ENCODE data around the gene L1CAM.

L1CAM gene

GRCh38 chrX:153825042-153825441 is 60.9 kb downstream of the L1CAM start:
- no peak overlapping the region for H3K27ac ChIP-seq
- no peaks in the 10 kb centered on the region for H3K9me3 ChIP-seq (ENCODE audit: control insufficient read depth, low read length)
- no peak for TF ChIP-seq CTCF (IDR thresholded peaks at IDR 0.05)
- no peak overlapping the region for H3K4me3 ChIP-seq (ENCODE audit: low read depth, low read length)
- H3K79me2 ChIP-seq: no peaks in the 10 kb centered on the region
- no peak overlapping the region for H2AFZ ChIP-seq
- H3K4me1 ChIP-seq: no peaks in the 10 kb centered on the region
- no peak overlapping the region for H3K9ac ChIP-seq
- no peaks in the 10 kb centered on the region for H3K27me3 ChIP-seq (ENCODE audit: control insufficient read depth, insufficient read depth, low read length)
- H3K36me3 ChIP-seq (ENCODE audit: control insufficient read depth, insufficient read depth, low read length): no peaks in the 10 kb centered on the region
- no peak overlapping the region for H3K4me2 ChIP-seq (ENCODE audit: low read length)

GRCh38 chrX:153824348-153824747 is 61.6 kb downstream of the L1CAM start:
- H3K4me2 ChIP-seq (ENCODE audit: low read length): no peak overlapping the region
- no peak overlapping the region for H3K4me3 ChIP-seq (ENCODE audit: low read depth, low read length)
- H2AFZ ChIP-seq: no peak overlapping the region
- H3K36me3 ChIP-seq (ENCODE audit: control insufficient read depth, insufficient read depth, low read length): no peaks in the 10 kb centered on the region
- H3K27me3 ChIP-seq (ENCODE audit: control insufficient read depth, insufficient read depth, low read length): no peaks in the 10 kb centered on the region
- H3K4me1 ChIP-seq: no peaks in the 10 kb centered on the region
- no peaks in the 10 kb centered on the region for H3K79me2 ChIP-seq
- H3K9ac ChIP-seq: no peak overlapping the region
- no peak overlapping the region for H3K27ac ChIP-seq
- no peak for TF ChIP-seq CTCF (IDR thresholded peaks at IDR 0.05)
- no peaks in the 10 kb centered on the region for H3K9me3 ChIP-seq (ENCODE audit: control insufficient read depth, low read length)

- H3K27me3 ChIP-seq (ENCODE audit: control insufficient read depth, insufficient read depth, low read length): no peaks in the 10 kb centered on the region
- H3K79me2 ChIP-seq: no peaks in the 10 kb centered on the region
- no peaks in the 10 kb centered on the region for H3K36me3 ChIP-seq (ENCODE audit: control insufficient read depth, insufficient read depth, low read length)
- no peaks in the 10 kb centered on the region for H3K4me1 ChIP-seq
- H3K9ac ChIP-seq: no peak overlapping the region
- H3K27ac ChIP-seq: no peak overlapping the region
- no peak for TF ChIP-seq CTCF (IDR thresholded peaks at IDR 0.05)
- H3K9me3 ChIP-seq (ENCODE audit: control insufficient read depth, low read length): no peaks in the 10 kb centered on the region
- H3K4me3 ChIP-seq (ENCODE audit: low read depth, low read length): no peak overlapping the region
- H2AFZ ChIP-seq: no peak overlapping the region
- H3K4me2 ChIP-seq (ENCODE audit: low read length): no peak overlapping the region
Measured at GRCh38 chrX:153821066-153821465, 64.9 kb downstream of the L1CAM start.

- Histone ChIP-seq H3K27ac (no peak overlapping the region), H3K27me3 (ENCODE audit: control insufficient read depth, insufficient read depth, low read length) (no peaks in the 10 kb centered on the region), H3K4me1 (no peaks in the 10 kb centered on the region), H3K79me2 (no peaks in the 10 kb centered on the region), H3K4me2 (ENCODE audit: low read length) (no peak overlapping the region), H2AFZ (no peak overlapping the region), H3K4me3 (ENCODE audit: low read depth, low read length) (no peak overlapping the region), H3K9me3 (ENCODE audit: control insufficient read depth, low read length) (no peaks in the 10 kb centered on the region), H3K36me3 (ENCODE audit: control insufficient read depth, insufficient read depth, low read length) (no peaks in the 10 kb centered on the region), H3K9ac (no peak overlapping the region)
- TF ChIP-seq CTCF (IDR thresholded peaks at IDR 0.05): no peak
Measured at GRCh38 chrX:153820601-153821000, 65.4 kb downstream of the L1CAM start.

- Histone ChIP-seq H3K79me2 (no peaks in the 10 kb centered on the region), H3K4me2 (ENCODE audit: low read length) (peak overlapping the region; percentile 51), H3K4me3 (ENCODE audit: low read depth, low read length) (peak overlapping the region; percentile 16), H3K27ac (no peak overlapping the region), H3K9ac (no peak overlapping the region), H3K4me1 (no peaks in the 10 kb centered on the region), H3K27me3 (ENCODE audit: control insufficient read depth, insufficient read depth, low read length) (no peaks in the 10 kb centered on the region), H2AFZ (peak overlapping the region; percentile 66), H3K36me3 (ENCODE audit: control insufficient read depth, insufficient read depth, low read length) (no peaks in the 10 kb centered on the region), H3K9me3 (ENCODE audit: control insufficient read depth, low read length) (no peaks in the 10 kb centered on the region)
- no peak for TF ChIP-seq CTCF (IDR thresholded peaks at IDR 0.05)
Measured at GRCh38 chrX:153819384-153820040, 66.5 kb downstream of the L1CAM start.

Data from parathyroid adenoma (tissue), 2 donors.